Measurements from ENCODE around the gene HNRNPUL1. TPM values are rescaled to one million over a fixed set of nuclear protein-coding genes. Genes with fewer than 3 reads are reported as not detected.

Gene HNRNPUL1
- total and polyA plus RNA-seq, 2 experiments from 2014 or later, result 204 to 207 TPM

- TF ChIP-seq ZNF462 (CRISPR knock-in tag; IDR thresholded peaks at IDR 0.05), result no peak
- TF ChIP-seq ZNF114 (CRISPR knock-in tag; IDR thresholded peaks at IDR 0.05), result no peak
Measured at GRCh38 chr19:41309180-41310032, 45.2 kb downstream of the HNRNPUL1 start (continued).

- Histone ChIP-seq H4K20me1 (replicated peaks; ENCODE audit: insufficient read depth) (peaks cover 5% of the 10 kb centered on the region; the same call in 1 of the 2 replicates), H2AFZ (peak within 1 kb of the TSS; percentile 53), H3K36me3 (ENCODE audit: insufficient read depth) (peaks cover 23% of the 10 kb centered on the region), H3K79me2 (replicated peaks; ENCODE audit: insufficient read depth) (peaks cover 21% of the 10 kb centered on the region), H3K27me3 (ENCODE audit: insufficient read depth) (no peaks in the 10 kb centered on the region), H3K9me2 (ENCODE audit: insufficient read depth) (no peaks in the 10 kb centered on the region), H3K4me1 (ENCODE audit: insufficient read depth) (peaks cover 16% of the 10 kb centered on the region), H3F3A (replicated peaks; ENCODE audit: low read depth) (peaks cover 35% of the 10 kb centered on the region), H3K4me3 (peak within 1 kb of the TSS; percentile 84), H3K27ac (ENCODE audit: low read depth) (peak within 1 kb of the TSS; percentile 79), H3K4me2 (peak within 1 kb of the TSS; percentile 86)
- peak within 1 kb of the TSS; percentile 93 for H3K4me3 Mint-ChIP-seq
- H3K27me3 Mint-ChIP-seq (ENCODE audit: insufficient read depth, low read depth, poor library complexity), result peaks cover 32% of the 10 kb centered on the region
- H3K4me1 Mint-ChIP-seq, result peaks cover 24% of the 10 kb centered on the region
- DNase-seq (ENCODE audit: low spot score), result peak; percentile 93
- peak within 1 kb of the TSS; percentile 99 for H3K27ac Mint-ChIP-seq
- H3K36me3 Mint-ChIP-seq (ENCODE audit: low read depth), result peaks cover 37% of the 10 kb centered on the region
- no peaks in the 10 kb centered on the region; the same call in 2 of the 3 replicates for H3K9me3 Mint-ChIP-seq
- peak; percentile 73 for ATAC-seq
- no peak for TF ChIP-seq ZNF114 (CRISPR knock-in tag; IDR thresholded peaks at IDR 0.05)
- TF ChIP-seq ZNF331 (CRISPR knock-in tag; IDR thresholded peaks at IDR 0.05; ENCODE audit: low read depth), result no peak
- no peak for TF ChIP-seq EZH2phosphoT487 (IDR thresholded peaks at IDR 0.05; ENCODE audit: unreplicated experiment)
- no peak for TF ChIP-seq ZNF462 (CRISPR knock-in tag; IDR thresholded peaks at IDR 0.05)
- TF ChIP-seq NANOG (IDR thresholded peaks at IDR 0.05; ENCODE audit: borderline replicate concordance), result no peak
- peak; percentile 58 for TF ChIP-seq CREB1 (CRISPR knock-in tag; IDR thresholded peaks at IDR 0.05; ENCODE audit: low read depth)
Measured at GRCh38 chr19:41310033-41310831, 46.1 kb downstream of the HNRNPUL1 start, which contains the start of gene CCDC97. TSS of gene CCDC97 (plus strand) at chr19:41310172. CDS start at chr19:41310311, 139 bp downstream.
